ENCODE results near the gene FAXC. TPM values are rescaled to one million over a fixed set of nuclear protein-coding genes. Genes with fewer than 3 reads are reported as not detected.

FAXC gene
- total and polyA plus RNA-seq, 2 of the 8 experiments (the other 6 are each of a cell fraction or from before 2014, with no cell fraction given), result 23.2 to 29.8 TPM

DNA sequence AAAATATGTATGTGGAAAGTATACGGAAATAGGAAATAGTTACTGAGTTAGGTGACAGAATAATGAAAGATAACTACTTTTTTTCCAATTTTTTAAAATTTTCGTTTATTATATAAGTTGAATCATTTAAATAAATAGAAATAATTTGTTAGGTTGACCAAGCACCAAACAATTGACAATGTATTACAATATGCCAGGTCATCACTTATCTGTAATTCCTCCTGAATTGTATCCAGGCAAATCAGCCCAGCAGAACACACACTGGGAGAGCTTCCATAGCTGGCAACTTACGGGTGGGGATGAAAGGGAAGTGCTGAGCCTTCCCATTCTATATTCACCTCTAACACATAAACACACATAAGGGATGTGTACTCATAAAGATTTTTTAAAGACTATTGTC, 40.7 kb downstream of the FAXC start:
- no peaks in the 10 kb centered on the region for H3K23me2 ChIP-seq (ENCODE audit: low read depth, low read length)
- H3K14ac ChIP-seq (ENCODE audit: insufficient read length), result no peak overlapping the region
- no peak overlapping the region for H2BK12ac ChIP-seq (ENCODE audit: low read depth, low read length)
- no peak overlapping the region for H3K4me2 ChIP-seq (ENCODE audit: insufficient read depth in 1 of 2, low read depth in 2 of 2, low read length in 2 of 2)
- H3K27ac ChIP-seq (ENCODE audit: low read depth, low read length), result no peak overlapping the region
- ChIA-PET POLR2A (ENCODE audit: partially characterized antibody) (no interaction called here), CTCF (ENCODE audit: partially characterized antibody) (no interaction called here)
- no peaks in the 10 kb centered on the region; the same call in 1 of the 2 replicates for H3K79me1 ChIP-seq (ENCODE audit: low read depth, low read length)
- no peaks in the 10 kb centered on the region for H3K9me3 ChIP-seq (ENCODE audit: insufficient read depth in 2 of 2, low read depth in 1 of 2, low read length in 1 of 2)
- H2BK15ac ChIP-seq (ENCODE audit: low read length), result no peak overlapping the region
- H3K56ac ChIP-seq (replicated peaks; ENCODE audit: insufficient read length, low read depth, low read length), result no peak overlapping the region
- FAIRE-seq (no peak), DNase-seq (ENCODE audit: low read depth in 1 of 2, low spot score in 2 of 2) (no peak)
- H2BK120ac ChIP-seq (replicated peaks; ENCODE audit: low read depth, low read length), result no peak overlapping the region
- no peaks in the 10 kb centered on the region for H3K27me3 ChIP-seq (replicated peaks in 1 of 4; ENCODE audit: control insufficient read depth in 3 of 4, extremely low read depth in 1 of 4, insufficient read depth in 3 of 4, low read length in 3 of 4)
- no peak overlapping the region for H2AFZ ChIP-seq (ENCODE audit: low read length)
- H4K5ac ChIP-seq (ENCODE audit: insufficient read length, low read depth, low read length), result no peak overlapping the region
- no peak overlapping the region for H3K23ac ChIP-seq (ENCODE audit: insufficient read length)
- TF ChIP-seq BRCA1 (IDR thresholded peaks at IDR 0.05; ENCODE audit: low read depth, low read length) (no peak), CBX8 (IDR thresholded peaks at IDR 0.05; ENCODE audit: borderline replicate concordance, low read depth, low read length) (no peak), EP300 (IDR thresholded peaks at IDR 0.05; ENCODE audit: borderline replicate concordance in 1 of 2, low read depth in 2 of 2, low read length in 2 of 2) (no peak), BACH1 (IDR thresholded peaks at IDR 0.05; ENCODE audit: low read length) (no peak), TBP (IDR thresholded peaks at IDR 0.05; ENCODE audit: low read depth, low read length) (no peak), EGR1 (IDR thresholded peaks at IDR 0.05; ENCODE audit: borderline replicate concordance, low read depth, low read length) (no peak), SIRT6 (IDR thresholded peaks at IDR 0.05; ENCODE audit: low read length) (no peak)
- TF ChIP-seq, protein P1, sequence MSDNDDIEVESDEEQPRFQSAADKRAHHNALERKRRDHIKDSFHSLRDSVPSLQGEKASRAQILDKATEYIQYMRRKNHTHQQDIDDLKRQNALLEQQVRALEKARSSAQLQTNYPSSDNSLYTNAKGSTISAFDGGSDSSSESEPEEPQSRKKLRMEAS (IDR thresholded peaks at IDR 0.05), result no peak
- H3K36me3 ChIP-seq (ENCODE audit: control insufficient read depth in 2 of 4, insufficient read depth in 4 of 4, low read length in 3 of 4), result no peaks in the 10 kb centered on the region; a peak in 1 of 8 replicates
- H3K4me3 ChIP-seq (ENCODE audit: extremely low read depth in 1 of 4, insufficient read depth in 2 of 4, low read depth in 3 of 4, low read length in 4 of 4), result no peak overlapping the region
- H2BK20ac ChIP-seq (ENCODE audit: low read length), result no peak overlapping the region
- H4K20me1 ChIP-seq (replicated peaks in 1 of 2; ENCODE audit: control insufficient read depth in 1 of 2, insufficient read depth in 2 of 2, low read length in 2 of 2), result no peaks in the 10 kb centered on the region
- H2AK5ac ChIP-seq (ENCODE audit: low read depth, low read length), result no peak overlapping the region
- WGBS, 2 experiments (ENCODE audit: extremely low coverage in 1 of 2, insufficient coverage in 1 of 2, insufficient read length in 1 of 2, insufficient replicate concordance in 2 of 2, low coverage in 1 of 2, low lambda C conversion rate in 2 of 2, missing lambda C conversion rate in 1 of 2), result 84% methylated on average over 3 of the region's 3 CpGs; no CpG with 5 or more reads in 1 of the 2 experiments
- H3K79me2 ChIP-seq (ENCODE audit: control insufficient read depth in 1 of 2, insufficient read depth in 2 of 2, low read length in 2 of 2), result no peaks in the 10 kb centered on the region
- H4K8ac ChIP-seq (ENCODE audit: extremely low read depth, insufficient read depth, low read length), result no peak overlapping the region
- H3K18ac ChIP-seq (ENCODE audit: extremely low read depth, low read length), result no peak overlapping the region
- no peak overlapping the region for H3K9ac ChIP-seq (replicated peaks in 1 of 4; ENCODE audit: extremely low read depth in 1 of 4, low read depth in 3 of 4, low read length in 3 of 4)
- H3K4me1 ChIP-seq (replicated peaks in 1 of 4; ENCODE audit: control insufficient read depth in 3 of 4, insufficient read depth in 4 of 4, low read length in 3 of 4), result peaks cover 0 to 5% (median 3%) of the 10 kb centered on the region in 4 experiments; a peak in 2 of 7 replicates
- H2BK5ac ChIP-seq (ENCODE audit: low read depth, low read length), result no peak overlapping the region
- no peak overlapping the region for H3K4ac ChIP-seq (replicated peaks; ENCODE audit: insufficient read length, low read depth, low read length)
- no peak overlapping the region for H4K91ac ChIP-seq (replicated peaks; ENCODE audit: insufficient read length, low read length)
